Heart left ventricle (tissue), 16 donors: Measurements from ENCODE around the gene ERBB4. TPM values are rescaled to one million over a fixed set of nuclear protein-coding genes. Genes with fewer than 3 reads are reported as not detected.

Experiments used
- ATAC-seq, 4 donors: fragments of 200-7000 bp; cut with Tn5 transposase; one replicate each; pipeline ENCODE4 v1.9.1; 2020 to 2022; ENCODE audit warnings: moderate library complexity in 4 of 4, mild to moderate bottlenecking in 3 of 4, moderate number of reproducible peaks in 1 of 4
- DNase-seq, 5 donors: peaks; one replicate each; pipeline ENCODE4 v3.0.0-alpha.2; 2020
- H3K27ac ChIP-seq, 12 donors: fragments of 200-600 bp; sonication (generic) in 4 of 12; one replicate each; pipeline versions ENCODE4 v1.5.0 to v1.8.0; 2016 to 2022; ENCODE audit warnings: mild to moderate bottlenecking in 2 of 12
- H3K27me3 ChIP-seq, 9 donors: fragments of 200-600 bp; sonication (generic) in 2 of 9; one replicate each; pipeline versions ENCODE4 v1.5.1 to v1.8.0; 2016 to 2022; ENCODE audit warnings: mild to moderate bottlenecking in 3 of 9
- H3K36me3 ChIP-seq, 9 donors: fragments of 200-600 bp; sonication (generic) in 2 of 9; one replicate each; pipeline versions ENCODE4 v1.5.0 to v1.8.0; 2018 to 2022; ENCODE audit warnings: mild to moderate bottlenecking in 2 of 9
- H3K4me1 ChIP-seq, 12 donors: fragments of 200-600 bp; sonication (generic) in 4 of 12; one replicate each; pipeline versions ENCODE4 v1.5.0 to v1.8.0; 2016 to 2022; ENCODE audit warnings: mild to moderate bottlenecking in 3 of 12
- H3K4me3 ChIP-seq, 12 donors: fragments of 200-600 bp; sonication (generic) in 4 of 12; one replicate each; pipeline versions ENCODE4 v1.5.0 to v1.8.0; 2017 to 2022; ENCODE audit warnings: mild to moderate bottlenecking in 9 of 12, moderate library complexity in 4 of 12
- H3K9me3 ChIP-seq, 12 donors: fragments of 200-600 bp; sonication (generic) in 4 of 12; one replicate each; pipeline versions ENCODE4 v1.5.0 to v1.8.0; 2016 to 2022; ENCODE audit warnings: mild to moderate bottlenecking in 1 of 12
- POLR2A ChIP-seq, 2 donors: fragments of 450-650 bp; IDR thresholded peaks; one replicate each; pipeline ENCODE4 v1.6.1; 2017; ENCODE audit warnings: antibody characterized with exemption in 2 of 2, mild to moderate bottlenecking in 2 of 2, moderate library complexity in 2 of 2
- WGBS, 4 donors: extraction: QIAGEN DNeasy Blood & Tissue Kit in 2 of 4; methylation state at CpG; one replicate each; pipeline versions ENCODE4 v1.1.5 to v1.1.7; 2013 to 2018; 5-methylcytosine and 5-hydroxymethylcytosine counted together
- intact Hi-C, 10 donors: fragments of 100-400 bp; cut with DNase I; formaldehyde crosslinking; loops; one replicate each; pipeline versions ENCODE4 v1.11.1 to v1.14.2; 2022
- polyA plus RNA-seq, 2 donors: library from polyadenylated mRNA; stranded (reverse); fragments of 200-250 nt; gene quantifications; one replicate each; pipeline ENCODE4 v1.2.3, GENCODE V29; 2013
- total RNA-seq, 9 donors: library from RNA; depleted of rRNA in 2 of 9; stranded (reverse); fragments of >200 nt in 2 of 9; fragmentation: NEBNext Ultra II Directional in 3 of 9; extraction: Animal tissue kit (Norgen Biotek cat#: 25700) in 3 of 9; gene quantifications; one replicate each; pipeline versions ENCODE4 v1.1.0 to v1.2.4, GENCODE V29; 2016 to 2023
- TF ChIP-seq, protein P1 (sequence below), 12 donors: fragments of 200-600 bp; sonication (generic) in 4 of 12; IDR thresholded peaks; one replicate each; pipeline versions ENCODE4 v1.5.0 to v1.8.0; 2018 to 2022; ENCODE audit warnings: antibody characterized with exemption in 12 of 12, mild to moderate bottlenecking in 5 of 12
- donor health status: ischemic (EF 13 %, LVEDD 7.1; RV severe dilation, severe dysfunction).
- donor health status: healthy with polysubstance abuse.
- donor health status: DM: no; HTN: yes; CAD: no.
- donor health status: DM: no; HTN: no; CAD: no.
- donor health status: ischemic (EF 25% LVEDD 6.9; RV normal size, moderate dysfunction).
- donor health status: ischemic (EF 25% LVEDD 5.7; RV mildly dilated, moderate dysfunction).
- donor health status: healthy.
- donor health status: DM: yes; HTN: yes; CAD: no.
- donor health status: ischemic (EF 35%, LVEDD 5.7; RV mildly dilated, moderate dysfunction).
- donor health status: nonischemic (EF 11% LVEDD 7.7; RV severe dilation, severe dysfunction).
- donor health status: DM: yes; HTN: yes; CAD: no.
- donor health status: PGD.
- donor health status: ischemic (EF 29% LVEDD 5.4; RV normal size, mild dysfunction).
- donor health status: nonischemic (EF 23%, LVEDD 6.1; RV moderate dilation, normal function).

ERBB4 gene
- total and polyA plus RNA-seq, 11 donors: 1.3 to 29.5 (median 11.7) TPM

DNA sequence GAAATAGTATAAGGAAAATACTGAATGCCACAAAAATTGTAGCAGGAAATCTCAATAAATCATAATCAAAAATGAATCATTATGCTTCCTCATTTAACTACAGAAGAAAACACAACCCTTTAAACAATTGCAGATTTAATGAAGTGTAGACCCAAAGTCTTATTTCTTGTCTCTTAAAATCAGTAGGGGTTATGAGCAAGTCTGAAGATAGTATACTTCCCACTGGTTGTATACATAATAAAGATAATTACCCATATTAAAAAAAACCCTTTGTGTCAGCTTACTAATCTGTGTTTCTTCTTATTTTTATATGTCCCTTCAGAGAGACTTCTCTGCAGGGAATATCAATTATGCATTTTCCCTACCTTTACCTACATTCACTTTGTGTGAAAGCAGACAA lies 504.7 kb downstream of the ERBB4 start:
- H3K36me3 ChIP-seq: no peaks in the 10 kb centered on the region
- TF ChIP-seq, protein P1, sequence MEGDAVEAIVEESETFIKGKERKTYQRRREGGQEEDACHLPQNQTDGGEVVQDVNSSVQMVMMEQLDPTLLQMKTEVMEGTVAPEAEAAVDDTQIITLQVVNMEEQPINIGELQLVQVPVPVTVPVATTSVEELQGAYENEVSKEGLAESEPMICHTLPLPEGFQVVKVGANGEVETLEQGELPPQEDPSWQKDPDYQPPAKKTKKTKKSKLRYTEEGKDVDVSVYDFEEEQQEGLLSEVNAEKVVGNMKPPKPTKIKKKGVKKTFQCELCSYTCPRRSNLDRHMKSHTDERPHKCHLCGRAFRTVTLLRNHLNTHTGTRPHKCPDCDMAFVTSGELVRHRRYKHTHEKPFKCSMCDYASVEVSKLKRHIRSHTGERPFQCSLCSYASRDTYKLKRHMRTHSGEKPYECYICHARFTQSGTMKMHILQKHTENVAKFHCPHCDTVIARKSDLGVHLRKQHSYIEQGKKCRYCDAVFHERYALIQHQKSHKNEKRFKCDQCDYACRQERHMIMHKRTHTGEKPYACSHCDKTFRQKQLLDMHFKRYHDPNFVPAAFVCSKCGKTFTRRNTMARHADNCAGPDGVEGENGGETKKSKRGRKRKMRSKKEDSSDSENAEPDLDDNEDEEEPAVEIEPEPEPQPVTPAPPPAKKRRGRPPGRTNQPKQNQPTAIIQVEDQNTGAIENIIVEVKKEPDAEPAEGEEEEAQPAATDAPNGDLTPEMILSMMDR (IDR thresholded peaks at IDR 0.05): no peak
- no peak for TF ChIP-seq POLR2A (IDR thresholded peaks at IDR 0.05)

GRCh38 chr2:212032536-212033219 lies 505.9 kb downstream of the ERBB4 start:
- no peak overlapping the region for H3K4me3 ChIP-seq
- intact Hi-C loops: no loop called here
- H3K36me3 ChIP-seq: no peaks in the 10 kb centered on the region
- TF ChIP-seq, protein P1 (IDR thresholded peaks at IDR 0.05): no peak
- no peak for TF ChIP-seq POLR2A (IDR thresholded peaks at IDR 0.05)
- H3K27me3 ChIP-seq: no peaks in the 10 kb centered on the region
- no peaks in the 10 kb centered on the region for H3K9me3 ChIP-seq
- peaks cover 0 to 6% (median 0%) of the 10 kb centered on the region in 12 donors for H3K4me1 ChIP-seq
- DNase-seq (no peak), ATAC-seq (no peak)
- H3K27ac ChIP-seq: no peak overlapping the region
- 66 to 88% (median 75%) methylated on average over 1 of the region's 1 CpG for WGBS, 4 donors

More for the DNA sequence above, 504.7 kb downstream of the ERBB4 start:
- no peak for ATAC-seq
- no peak for DNase-seq
- Histone ChIP-seq H3K27ac (no peak overlapping the region), H3K4me3 (no peak overlapping the region), H3K9me3 (no peaks in the 10 kb centered on the region), H3K27me3 (no peaks in the 10 kb centered on the region), H3K4me1 (peaks cover 0 to 6% (median 0%) of the 10 kb centered on the region in 12 donors)
- intact Hi-C loops: no loop called here

DNA sequence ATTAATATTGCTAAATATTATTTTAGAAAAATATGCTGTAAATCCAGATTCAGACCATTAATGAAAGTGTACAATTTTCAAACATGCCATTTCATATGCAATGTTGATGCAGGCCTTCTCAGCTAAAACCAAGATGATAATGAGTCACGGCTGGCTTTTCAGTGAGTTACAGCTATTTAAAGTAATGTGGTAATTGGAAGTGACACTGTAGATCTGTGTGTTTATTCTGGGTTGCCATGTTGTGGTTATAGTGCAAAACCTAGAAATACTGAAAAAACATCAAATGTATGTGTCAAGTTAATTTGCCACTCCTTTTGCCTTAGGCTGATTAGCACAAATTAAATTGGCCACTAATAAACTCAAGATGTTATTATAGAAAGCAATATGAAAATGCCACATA lies 506.6 kb downstream of the ERBB4 start:
- H3K4me1 ChIP-seq: peaks cover 0 to 6% (median 0%) of the 10 kb centered on the region in 12 donors
- ATAC-seq: no peak
- TF ChIP-seq POLR2A (IDR thresholded peaks at IDR 0.05): no peak
- TF ChIP-seq, protein P1 (IDR thresholded peaks at IDR 0.05): no peak
- no peaks in the 10 kb centered on the region for H3K9me3 ChIP-seq
- no peaks in the 10 kb centered on the region for H3K27me3 ChIP-seq
- no peak for DNase-seq
- no peak overlapping the region for H3K27ac ChIP-seq
- 11 to 53% (median 38%) methylated on average over 1 of the region's 1 CpG for WGBS, 4 donors
- no peaks in the 10 kb centered on the region for H3K36me3 ChIP-seq
- intact Hi-C loops: no loop called here
- H3K4me3 ChIP-seq: no peak overlapping the region

- TF ChIP-seq, protein P1 (IDR thresholded peaks at IDR 0.05): no peak
- TF ChIP-seq POLR2A (IDR thresholded peaks at IDR 0.05): no peak
- H3K36me3 ChIP-seq: no peaks in the 10 kb centered on the region
- no peaks in the 10 kb centered on the region for H3K9me3 ChIP-seq
- intact Hi-C loops: no loop called here
- DNase-seq (no peak), ATAC-seq (no peak)
- no peak overlapping the region for H3K4me3 ChIP-seq
- no peak overlapping the region for H3K27ac ChIP-seq
- H3K4me1 ChIP-seq: peaks cover 0 to 6% (median 0%) of the 10 kb centered on the region in 12 donors
- WGBS, 4 donors: 59 to 71% (median 64%) methylated on average over 4 of the region's 4 CpGs
- H3K27me3 ChIP-seq: no peaks in the 10 kb centered on the region
Measured at GRCh38 chr2:212030709-212031108, 507.9 kb downstream of the ERBB4 start.
